T follicular helper cell (primary cell): ENCODE measurements around the gene ANKRD36C.
"Not testable (repeated sequence)": the region's sequence is repeated elsewhere in the genome, so short reads cannot be mapped to it uniquely, and the experiment has no call there.

Experiments
- DNase-seq: peaks from one replicate; pipeline ENCODE4 v3.0.0-alpha.2; 2020; ENCODE audit warnings: low read depth
- total RNA-seq, 2 experiments: gene quantifications; one replicate each; lab custom pipeline; 2026; lab: John Stamatoyannopoulos, UW

ANKRD36C gene
- total RNA-seq, result 31.7 to 115 reads per million in 2 experiments

- peak; percentile 23 for DNase-seq
These were observed at the start of gene ANKRD36C for GRCh38 chr2:95991351-95992094. TSS of gene ANKRD36C (minus strand) at chr2:95991824. CDS start at chr2:95991708, 116 bp downstream.

- not testable (repeated sequence) for DNase-seq
These were observed 43.9 kb upstream of the ANKRD36C start for GRCh38 chr2:96035554-96035953.

GRCh38 chr2:96034792-96035191 is 43.2 kb upstream of the ANKRD36C start, which contains the start of gene GPAT2:
TSS of gene GPAT2 (minus strand) at chr2:96034916. CDS start at chr2:96032359, 2,557 bp downstream.
- DNase-seq, result not testable (repeated sequence)

GRCh38 chr2:96033997-96034396 is 42.4 kb upstream of the ANKRD36C start:
- not testable (repeated sequence) for DNase-seq

- not testable (repeated sequence) for DNase-seq
These were observed 36.2 kb upstream of the ANKRD36C start for GRCh38 chr2:96027725-96028325.

- not testable (repeated sequence) for DNase-seq
These were observed 34.1 kb upstream of the ANKRD36C start for GRCh38 chr2:96025755-96026154.

- no peak for DNase-seq
These were observed 33.5 kb upstream of the ANKRD36C start for GRCh38 chr2:96025194-96025492.

- DNase-seq, result no peak
These were observed 32.9 kb upstream of the ANKRD36C start for GRCh38 chr2:96024336-96025193.

GRCh38 chr2:96023701-96024100 is 32.1 kb upstream of the ANKRD36C start:
- DNase-seq, result not testable (repeated sequence)

GRCh38 chr2:96022701-96023447 is 31.2 kb upstream of the ANKRD36C start:
- peak; percentile 59 for DNase-seq

GRCh38 chr2:96022126-96022525 is 30.5 kb upstream of the ANKRD36C start:
- DNase-seq, result not testable (repeated sequence)

GRCh38 chr2:96021142-96021541 is 29.5 kb upstream of the ANKRD36C start:
- DNase-seq, result not testable (repeated sequence)

- DNase-seq, result not testable (repeated sequence)
These were observed 28.4 kb upstream of the ANKRD36C start for GRCh38 chr2:96019909-96020590.

- DNase-seq, result not testable (repeated sequence)
These were observed 24.7 kb upstream of the ANKRD36C start for GRCh38 chr2:96016321-96016720.

- not testable (repeated sequence) for DNase-seq
These were observed 21.2 kb upstream of the ANKRD36C start for GRCh38 chr2:96012792-96013264.

- not testable (repeated sequence) for DNase-seq
These were observed 20.6 kb upstream of the ANKRD36C start for GRCh38 chr2:96012086-96012791.

GRCh38 chr2:96011129-96011455 is 19.5 kb upstream of the ANKRD36C start:
- DNase-seq, result not testable (repeated sequence)

- peak; percentile 97 for DNase-seq
These were observed 18.9 kb upstream of the ANKRD36C start for GRCh38 chr2:96010320-96011128.

GRCh38 chr2:96009833-96010232 is 18.2 kb upstream of the ANKRD36C start:
- DNase-seq, result not testable (repeated sequence)
